H1 (cell line): Measurements from ENCODE around the gene OSGEP. TPM values are rescaled to one million over a fixed set of nuclear protein-coding genes. Genes with fewer than 3 reads are reported as not detected.

Experiments
- CTCF ChIA-PET: fragments of 300-600 bp; sonication (Branson Sonifier 250); formaldehyde crosslinking; loops from one replicate; lab custom pipeline; 2021; ENCODE audit not compliant: partially characterized antibody; lab: Charles Lee
- POLR2A ChIA-PET: fragments of 300-600 bp; sonication (Branson Sonifier 250); formaldehyde crosslinking; loops from one replicate; lab custom pipeline; 2021; ENCODE audit warnings: inconsistent platforms; ENCODE audit not compliant: partially characterized antibody; lab: Charles Lee
- DNase-seq, 2 experiments: peaks; one replicate each; pipeline versions ENCODE4 v3.0.0 to v3.0.0-alpha.2; 2010 to 2022; ENCODE audit warnings: low spot score in 2 of 2, low read depth in 1 of 2, mixed read lengths in 1 of 2
- FAIRE-seq: peaks from 2 replicates; lab custom pipeline; 2011; peaks lifted over from hg19 to GRCh38; lab: Jason Lieb, UNC
- H2AFZ ChIP-seq: 2 replicates; pipeline ENCODE4 v1.8.1; 2012; ENCODE audit warnings: low read length, inconsistent platforms
- H2AK5ac ChIP-seq: 2 replicates; pipeline ENCODE4 v1.6.1; 2013; ENCODE audit warnings: low read depth, low read length
- H2BK120ac ChIP-seq: replicated peaks from 2 replicates; pipeline ENCODE3; 2013; ENCODE audit warnings: low read depth, low read length, inconsistent platforms
- H2BK12ac ChIP-seq: 2 replicates; pipeline ENCODE4 v1.6.1; 2013; ENCODE audit warnings: low read depth, low read length
- H2BK15ac ChIP-seq: 2 replicates; pipeline ENCODE4 v1.6.1; 2013; ENCODE audit warnings: low read length
- H2BK20ac ChIP-seq: 2 replicates; pipeline ENCODE4 v1.6.1; 2013; ENCODE audit warnings: low read length
- H2BK5ac ChIP-seq: 2 replicates; pipeline ENCODE4 v1.6.1; 2013; ENCODE audit warnings: low read depth, low read length
- H3K14ac ChIP-seq: 2 replicates; pipeline ENCODE4 v1.6.1; 2013; ENCODE audit warnings: inconsistent platforms; ENCODE audit not compliant: insufficient read length
- H3K18ac ChIP-seq: 2 replicates; pipeline ENCODE4 v1.6.1; 2013; ENCODE audit warnings: low read length; ENCODE audit errors: extremely low read depth
- H3K23ac ChIP-seq: 2 replicates; pipeline ENCODE4 v1.6.1; 2013; ENCODE audit warnings: inconsistent platforms; ENCODE audit not compliant: insufficient read length
- H3K23me2 ChIP-seq: 2 replicates; pipeline ENCODE4 v1.6.1; 2013; ENCODE audit warnings: low read depth, low read length
- H3K27ac ChIP-seq: 2 replicates; pipeline ENCODE4 v1.6.1; 2011; ENCODE audit warnings: low read depth, low read length, inconsistent platforms
- H3K27me3 ChIP-seq, 4 experiments: replicated peaks in 1 of 4; 1 replicate in 1 of 4; 2 replicates in 3 of 4; pipeline versions ENCODE4 v1.6.1 to v1.8.1; 2011 to 2013; ENCODE audit warnings: low read length in 3 of 4, mild to moderate bottlenecking in 3 of 4, inconsistent platforms in 2 of 4, mixed read lengths in 2 of 4, moderate library complexity in 1 of 4; ENCODE audit not compliant: control insufficient read depth in 3 of 4, insufficient read depth in 3 of 4; ENCODE audit errors: extremely low read depth in 1 of 4
- H3K36me3 ChIP-seq, 4 experiments: 2 replicates each; pipeline versions ENCODE4 v1.6.1 to v1.8.1; 2011 to 2013; ENCODE audit warnings: mild to moderate bottlenecking in 4 of 4, low read length in 3 of 4, moderate library complexity in 2 of 4, control low read depth in 1 of 4, inconsistent platforms in 1 of 4; ENCODE audit not compliant: insufficient read depth in 4 of 4, control insufficient read depth in 2 of 4
- H3K4ac ChIP-seq: replicated peaks from 2 replicates; pipeline ENCODE3; 2013; ENCODE audit warnings: low read length, low read depth, mixed read lengths, inconsistent platforms; ENCODE audit not compliant: insufficient read length
- H3K4me1 ChIP-seq, 4 experiments: replicated peaks in 1 of 4; 1 replicate in 1 of 4; 2 replicates in 3 of 4; pipeline versions ENCODE4 v1.6.1 to v1.8.1; 2011 to 2013; ENCODE audit warnings: low read length in 3 of 4, inconsistent platforms in 2 of 4, mixed read lengths in 1 of 4; ENCODE audit not compliant: insufficient read depth in 4 of 4, control insufficient read depth in 3 of 4
- H3K4me2 ChIP-seq, 2 experiments: 2 replicates each; pipeline versions ENCODE4 v1.6.1 to v1.8.1; 2011 to 2013; ENCODE audit warnings: low read depth in 2 of 2, low read length in 2 of 2, control low read depth in 1 of 2, inconsistent platforms in 1 of 2, mild to moderate bottlenecking in 1 of 2; ENCODE audit not compliant: insufficient read depth in 1 of 2
- H3K4me3 ChIP-seq, 4 experiments: fragments of 200-600, 300-600 bp in 1 of 4; sonication (generic), shearing (Covaris generic), sonication (Bioruptor Twin) in 1 of 4; 2 replicates each; pipeline versions ENCODE4 v1.5.1 to v1.8.1; 2011 to 2016; ENCODE audit warnings: low read length in 4 of 4, low read depth in 3 of 4, control low read depth in 2 of 4, inconsistent platforms in 2 of 4, mild to moderate bottlenecking in 2 of 4, mixed read lengths in 1 of 4, moderate library complexity in 1 of 4; ENCODE audit not compliant: insufficient read depth in 2 of 4; ENCODE audit errors: extremely low read depth in 1 of 4
- H3K56ac ChIP-seq: replicated peaks from 2 replicates; pipeline ENCODE3; 2013; ENCODE audit warnings: low read depth, mild to moderate bottlenecking, mixed read lengths, low read length, inconsistent platforms; ENCODE audit not compliant: insufficient read length
- H3K79me1 ChIP-seq: 2 replicates; pipeline ENCODE4 v1.6.1; 2013; ENCODE audit warnings: low read depth, low read length, control low read depth
- H3K79me2 ChIP-seq, 2 experiments: 2 replicates each; pipeline versions ENCODE4 v1.6.1 to v1.8.1; 2012 to 2013; ENCODE audit warnings: low read length in 2 of 2, mild to moderate bottlenecking in 2 of 2, inconsistent platforms in 1 of 2; ENCODE audit not compliant: insufficient read depth in 2 of 2, control insufficient read depth in 1 of 2
- H3K9ac ChIP-seq, 4 experiments: replicated peaks in 1 of 4; 1 replicate in 1 of 4; 2 replicates in 3 of 4; pipeline versions ENCODE4 v1.6.1 to v1.8.1; 2011 to 2013; ENCODE audit warnings: low read depth in 3 of 4, low read length in 3 of 4, control low read depth in 2 of 4, mild to moderate bottlenecking in 2 of 4, moderate library complexity in 2 of 4, inconsistent platforms in 1 of 4; ENCODE audit errors: extremely low read depth in 1 of 4
- H3K9me3 ChIP-seq, 2 experiments: 2 replicates each; pipeline versions ENCODE4 v1.6.1 to v1.8.1; 2012 to 2013; ENCODE audit warnings: mild to moderate bottlenecking in 2 of 2, moderate library complexity in 2 of 2, control low read depth in 1 of 2, inconsistent platforms in 1 of 2, low read depth in 1 of 2, low read length in 1 of 2, mixed read lengths in 1 of 2; ENCODE audit not compliant: insufficient read depth in 2 of 2
- H4K20me1 ChIP-seq, 2 experiments: replicated peaks in 1 of 2; 2 replicates each; pipeline versions ENCODE3 to v1.8.1; 2011 to 2013; ENCODE audit warnings: inconsistent platforms in 2 of 2, low read length in 2 of 2, mild to moderate bottlenecking in 1 of 2; ENCODE audit not compliant: insufficient read depth in 2 of 2, control insufficient read depth in 1 of 2
- H4K5ac ChIP-seq: 2 replicates; pipeline ENCODE4 v1.6.1; 2013; ENCODE audit warnings: low read length, low read depth, mixed read lengths, inconsistent platforms; ENCODE audit not compliant: insufficient read length
- H4K8ac ChIP-seq: 2 replicates; pipeline ENCODE4 v1.8.0; 2013; ENCODE audit warnings: mild to moderate bottlenecking, moderate library complexity, low read length, inconsistent platforms; ENCODE audit not compliant: insufficient read depth; ENCODE audit errors: extremely low read depth
- H4K91ac ChIP-seq: replicated peaks from 2 replicates; pipeline ENCODE3; 2013; ENCODE audit warnings: low read length, mixed read lengths, inconsistent platforms; ENCODE audit not compliant: insufficient read length
- CREB1 ChIP-seq: IDR thresholded peaks from 2 replicates; pipeline ENCODE4 v1.6.1; 2012; ENCODE audit warnings: inconsistent platforms
- GTF2F1 ChIP-seq: IDR thresholded peaks from 2 replicates; pipeline ENCODE4 v1.6.1; 2012; ENCODE audit warnings: low read depth, low read length, improper control_type of control experiment, borderline replicate concordance
- HDAC2 ChIP-seq, 2 experiments: fragments of 300-600 bp in 1 of 2; sonication (generic) in 1 of 2; IDR thresholded peaks; 2 replicates each; pipeline ENCODE4 v1.6.1; 2011 to 2012; ENCODE audit warnings: low read depth in 2 of 2, low read length in 2 of 2, mild to moderate bottlenecking in 2 of 2, moderate library complexity in 2 of 2, borderline replicate concordance in 1 of 2, inconsistent platforms in 1 of 2
- KDM1A ChIP-seq: fragments of 200-600, 300-600 bp; sonication (generic); IDR thresholded peaks from 2 replicates; pipeline ENCODE4 v1.7.1; 2016; ENCODE audit warnings: mild to moderate bottlenecking, low read length, borderline replicate concordance
- NRF1 ChIP-seq: IDR thresholded peaks from 2 replicates; pipeline ENCODE4 v1.6.1; 2011; ENCODE audit warnings: mild to moderate bottlenecking, low read depth, low read length, improper control_type of control experiment
- SIX5 ChIP-seq: IDR thresholded peaks from 2 replicates; pipeline ENCODE4 v1.6.1; 2011; ENCODE audit warnings: mild to moderate bottlenecking, low read depth, low read length
- TAF7 ChIP-seq: optimal IDR thresholded peaks from 2 replicates; pipeline ENCODE3; 2011; ENCODE audit warnings: low read depth, mild to moderate bottlenecking, inconsistent platforms, low read length, moderate library complexity, borderline replicate concordance
- WGBS, 2 experiments: shearing (Covaris generic) in 1 of 2; methylation state at CpG; one replicate each; pipeline versions ENCODE4 v1.1.6 to v1.1.7; 2013 to 2015; ENCODE audit warnings: low lambda C conversion rate in 2 of 2, mixed read lengths in 2 of 2, inconsistent platforms in 1 of 2, low coverage in 1 of 2, missing lambda C conversion rate in 1 of 2; ENCODE audit not compliant: insufficient replicate concordance in 2 of 2, insufficient coverage in 1 of 2, insufficient read length in 1 of 2; ENCODE audit errors: extremely low coverage in 1 of 2, missing lambda C conversion rate in 1 of 2; 5-methylcytosine and 5-hydroxymethylcytosine counted together
- polyA plus RNA-seq, 7 experiments: library from polyadenylated mRNA; depleted of rRNA in 3 of 7; stranded (reverse) in 5 of 7; unstranded in 2 of 7; fragments of >200 nt in 5 of 7; fragments of 200-250 nt in 2 of 7; gene quantifications; 1 replicate in 5 of 7; 2 replicates in 1 of 7; 4 replicates in 1 of 7; pipeline versions ENCODE4 v1.2.1 to v1.2.3, GENCODE V29; 2011 to 2013; ENCODE audit warnings: missing spikeins in 2 of 7, mixed read lengths in 2 of 7
- total RNA-seq: library from RNA; stranded (reverse); fragmentation: NEBNext Ultra II Directional; extraction: Animal tissue kit (Norgen Biotek cat#: 25700); gene quantifications from 2 replicates; pipeline ENCODE4 v1.2.1, GENCODE V29; 2021
- TF ChIP-seq, protein P1 (sequence below), 3 experiments: IDR thresholded peaks; 1 replicate in 2 of 3; 2 replicates in 1 of 3; pipeline versions ENCODE4 v1.5.1 to v1.6.1; 2011; ENCODE audit warnings: low read length in 3 of 3, mild to moderate bottlenecking in 3 of 3, inconsistent platforms in 2 of 3, low read depth in 1 of 3, moderate library complexity in 1 of 3; ENCODE audit not compliant: insufficient read depth in 1 of 3; ENCODE audit errors: control extremely low read depth in 1 of 3
- TF ChIP-seq, protein P2 (sequence below): IDR thresholded peaks from 2 replicates; pipeline ENCODE4 v1.6.1; 2012; ENCODE audit warnings: low read length, inconsistent platforms

OSGEP gene
- total and polyA plus RNA-seq, 2 of the 8 experiments (the other 6 are each of a cell fraction or from before 2014, with no cell fraction given) = 34.4 to 78.6 TPM

DNA sequence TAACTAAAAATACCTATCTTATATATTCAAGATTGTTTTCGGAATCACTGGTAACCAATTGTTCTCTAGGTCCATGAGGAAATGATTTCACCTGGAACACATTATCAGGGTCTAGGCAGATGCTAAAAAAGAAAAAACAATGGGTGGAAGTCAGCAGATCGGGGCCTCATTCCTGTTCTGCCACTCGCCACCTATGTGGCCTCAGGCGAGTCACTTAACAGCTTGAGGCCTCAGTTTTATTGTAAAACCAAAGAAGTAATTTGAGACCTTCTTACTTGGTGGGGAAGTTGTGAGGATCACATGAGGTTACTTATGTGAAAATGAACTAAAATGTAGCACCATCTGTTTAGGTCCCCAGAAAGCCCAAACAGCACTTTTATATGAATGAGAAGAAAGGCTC lies 44.5 kb upstream of the OSGEP start:
- POLR2A ChIA-PET = interaction anchor here (0.8 to 2.9 kb wide), 4 partner anchors 11 to 43 kb away, joined by 3 to 13 read pairs (median 5); partner anchors contain the start of gene PNP
- Histone ChIP-seq H3K36me3 (no peaks in the 10 kb centered on the region), H3K18ac (no peak overlapping the region), H3K23ac (no peak overlapping the region), H4K8ac (no peak overlapping the region), H4K91ac (no peak overlapping the region), H4K5ac (no peak overlapping the region), H3K4me3 (peak overlapping the region in 1 of 4 experiments; percentile 6; a peak in 1 of 8 replicates), H3K9me3 (peaks cover 0 to 5% of the 10 kb centered on the region in 2 experiments; a peak in 2 of 4 replicates), H3K27me3 (no peaks in the 10 kb centered on the region), H4K20me1 (no peaks in the 10 kb centered on the region), H3K79me2 (no peaks in the 10 kb centered on the region), H3K23me2 (no peaks in the 10 kb centered on the region; the same call in 1 of the 2 replicates), H3K79me1 (no peaks in the 10 kb centered on the region), H2BK12ac (no peak overlapping the region), H3K4ac (no peak overlapping the region), H3K27ac (no peak overlapping the region), H2AFZ (peak overlapping the region; percentile 26; the same call in 1 of the 2 replicates), H2BK20ac (no peak overlapping the region), H2AK5ac (no peak overlapping the region), H3K4me1 (peaks cover 0 to 8% (median 3%) of the 10 kb centered on the region in 4 experiments; a peak in 6 of 7 replicates), H2BK120ac (no peak overlapping the region), H3K56ac (no peak overlapping the region), H3K14ac (no peak overlapping the region), H2BK5ac (no peak overlapping the region), H3K4me2 (peak overlapping the region in 1 of 2 experiments; percentile 14; a peak in 1 of 4 replicates), H2BK15ac (no peak overlapping the region), H3K9ac (no peak overlapping the region)
- DNase-seq (peak in 1 of 2 experiments; percentile 13), FAIRE-seq (peak; percentile 70)
- CTCF ChIA-PET = interaction anchor here (2.4 kb wide), 1 partner anchor 12 kb away, joined by 14 read pairs; no protein-coding TSS in a partner anchor
- WGBS, 2 experiments = 62% methylated on average over 4 of the region's 4 CpGs; no CpG with 5 or more reads in 1 of the 2 experiments
- no peak for TF ChIP-seq NRF1
- no peak for TF ChIP-seq KDM1A
- TF ChIP-seq SIX5 = no peak
- TF ChIP-seq, protein P1, sequence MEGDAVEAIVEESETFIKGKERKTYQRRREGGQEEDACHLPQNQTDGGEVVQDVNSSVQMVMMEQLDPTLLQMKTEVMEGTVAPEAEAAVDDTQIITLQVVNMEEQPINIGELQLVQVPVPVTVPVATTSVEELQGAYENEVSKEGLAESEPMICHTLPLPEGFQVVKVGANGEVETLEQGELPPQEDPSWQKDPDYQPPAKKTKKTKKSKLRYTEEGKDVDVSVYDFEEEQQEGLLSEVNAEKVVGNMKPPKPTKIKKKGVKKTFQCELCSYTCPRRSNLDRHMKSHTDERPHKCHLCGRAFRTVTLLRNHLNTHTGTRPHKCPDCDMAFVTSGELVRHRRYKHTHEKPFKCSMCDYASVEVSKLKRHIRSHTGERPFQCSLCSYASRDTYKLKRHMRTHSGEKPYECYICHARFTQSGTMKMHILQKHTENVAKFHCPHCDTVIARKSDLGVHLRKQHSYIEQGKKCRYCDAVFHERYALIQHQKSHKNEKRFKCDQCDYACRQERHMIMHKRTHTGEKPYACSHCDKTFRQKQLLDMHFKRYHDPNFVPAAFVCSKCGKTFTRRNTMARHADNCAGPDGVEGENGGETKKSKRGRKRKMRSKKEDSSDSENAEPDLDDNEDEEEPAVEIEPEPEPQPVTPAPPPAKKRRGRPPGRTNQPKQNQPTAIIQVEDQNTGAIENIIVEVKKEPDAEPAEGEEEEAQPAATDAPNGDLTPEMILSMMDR (IDR thresholded peaks at IDR 0.05; ENCODE audit: control extremely low read depth in 1 of 3, insufficient read depth in 1 of 3, low read depth in 1 of 3, low read length in 3 of 3) = no peak
- no peak for TF ChIP-seq TAF7
- no peak for TF ChIP-seq GTF2F1
- TF ChIP-seq HDAC2 (IDR thresholded peaks at IDR 0.05; ENCODE audit: borderline replicate concordance in 1 of 2, low read depth in 2 of 2, low read length in 2 of 2) = no peak
- TF ChIP-seq, protein P2, sequence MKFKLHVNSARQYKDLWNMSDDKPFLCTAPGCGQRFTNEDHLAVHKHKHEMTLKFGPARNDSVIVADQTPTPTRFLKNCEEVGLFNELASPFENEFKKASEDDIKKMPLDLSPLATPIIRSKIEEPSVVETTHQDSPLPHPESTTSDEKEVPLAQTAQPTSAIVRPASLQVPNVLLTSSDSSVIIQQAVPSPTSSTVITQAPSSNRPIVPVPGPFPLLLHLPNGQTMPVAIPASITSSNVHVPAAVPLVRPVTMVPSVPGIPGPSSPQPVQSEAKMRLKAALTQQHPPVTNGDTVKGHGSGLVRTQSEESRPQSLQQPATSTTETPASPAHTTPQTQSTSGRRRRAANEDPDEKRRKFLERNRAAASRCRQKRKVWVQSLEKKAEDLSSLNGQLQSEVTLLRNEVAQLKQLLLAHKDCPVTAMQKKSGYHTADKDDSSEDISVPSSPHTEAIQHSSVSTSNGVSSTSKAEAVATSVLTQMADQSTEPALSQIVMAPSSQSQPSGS = no peak
- TF ChIP-seq CREB1 = no peak
